Cardiac muscle cell (in vitro differentiated cells and primary cell): ENCODE data around the gene NNT. TPM values are rescaled to one million over a fixed set of nuclear protein-coding genes. Genes with fewer than 3 reads are reported as not detected.

Experiments
- DNase-seq, 2 donors: peaks; one replicate each; pipeline versions ENCODE4 v3.0.0 to v3.0.0-alpha.2; 2010 to 2017; ENCODE audit warnings: low read depth in 1 of 2, low spot score in 1 of 2
- H3K27ac ChIP-seq: fragments of 200-600 bp; sonication (generic); 2 replicates; pipeline ENCODE4 v1.5.1; 2016
- H3K27me3 ChIP-seq: fragments of 200-600 bp; sonication (generic); 2 replicates; pipeline ENCODE4 v1.6.0; 2016; ENCODE audit warnings: control low read depth
- H3K36me3 ChIP-seq: fragments of 200-600 bp; sonication (generic); 2 replicates; pipeline ENCODE4 v1.5.1; 2016; ENCODE audit warnings: control low read depth
- H3K4me1 ChIP-seq: fragments of 200-600 bp; sonication (generic); 2 replicates; pipeline ENCODE4 v1.8.1; 2017; ENCODE audit warnings: low read depth, mild to moderate bottlenecking, mixed run types
- H3K4me3 ChIP-seq: fragments of 200-600 bp; sonication (generic); 2 replicates; pipeline ENCODE4 v1.5.1; 2016; ENCODE audit warnings: mild to moderate bottlenecking
- H3K9me3 ChIP-seq: fragments of 200-600 bp; sonication (generic); 2 replicates; pipeline ENCODE4 v1.5.1; 2017; ENCODE audit warnings: low read depth, mild to moderate bottlenecking, control low read depth
- CTCF ChIP-seq: IDR thresholded peaks from 2 replicates; pipeline ENCODE4 v1.5.1; 2012; ENCODE audit warnings: low read depth, mild to moderate bottlenecking, low read length
- polyA plus RNA-seq: library from polyadenylated mRNA; unstranded; fragments of >200 nt; fragmentation: Nextera tagmentation; extraction: Ambion mirVana; gene quantifications from 2 replicates; pipeline ENCODE4 v1.2.1, GENCODE V29; 2016
- total RNA-seq: library from RNA; depleted of rRNA; stranded (reverse); fragments of >200 nt; gene quantifications from 2 replicates; pipeline ENCODE4 v1.2.3, GENCODE V29; 2016

NNT gene
- total and polyA plus RNA-seq, 2 experiments from 2014 or later = 103 to 123 TPM

DNA sequence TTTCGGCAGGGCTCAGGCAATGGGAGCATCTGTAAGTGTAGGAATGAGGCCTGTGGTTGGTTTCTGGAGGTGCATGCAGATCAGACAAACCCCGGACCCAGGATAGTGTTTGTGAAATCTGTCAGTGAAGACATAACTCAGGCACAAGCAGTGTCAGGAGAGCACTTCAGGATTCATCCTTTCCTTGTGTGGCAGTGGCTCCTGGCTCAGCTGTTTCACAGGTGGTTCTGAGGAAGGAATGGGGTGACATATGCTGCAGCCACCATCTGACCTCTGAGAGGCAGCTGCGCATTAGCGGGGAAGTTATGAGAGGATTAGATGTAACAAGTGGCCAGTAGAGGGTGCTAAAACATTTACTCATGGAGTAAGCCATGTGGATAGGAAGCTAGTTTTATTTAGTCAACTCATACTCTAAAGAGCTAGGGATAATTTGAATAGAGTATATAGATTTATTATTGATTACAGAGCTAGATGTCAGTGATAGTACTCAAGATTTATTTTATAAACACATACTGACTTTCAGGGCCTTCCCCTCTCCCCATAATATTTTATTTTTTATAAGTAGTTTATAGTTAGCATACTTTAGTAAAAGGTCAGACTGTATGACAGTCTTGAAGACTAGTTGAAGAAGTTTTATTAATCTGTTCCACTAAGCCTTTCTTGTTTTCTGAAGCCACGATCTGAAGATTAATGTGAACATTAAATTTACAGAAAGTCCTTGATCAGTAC is 28.4 kb downstream of the NNT start:
- Histone ChIP-seq H3K36me3 (peaks cover 21% of the 10 kb centered on the region), H3K9me3 (no peaks in the 10 kb centered on the region), H3K4me1 (no peaks in the 10 kb centered on the region), H3K4me3 (no peak overlapping the region), H3K27me3 (no peaks in the 10 kb centered on the region), H3K27ac (peak overlapping the region; percentile 60)
- peak; percentile 84 to 94 for DNase-seq
- peak; percentile 63 for TF ChIP-seq CTCF

DNA sequence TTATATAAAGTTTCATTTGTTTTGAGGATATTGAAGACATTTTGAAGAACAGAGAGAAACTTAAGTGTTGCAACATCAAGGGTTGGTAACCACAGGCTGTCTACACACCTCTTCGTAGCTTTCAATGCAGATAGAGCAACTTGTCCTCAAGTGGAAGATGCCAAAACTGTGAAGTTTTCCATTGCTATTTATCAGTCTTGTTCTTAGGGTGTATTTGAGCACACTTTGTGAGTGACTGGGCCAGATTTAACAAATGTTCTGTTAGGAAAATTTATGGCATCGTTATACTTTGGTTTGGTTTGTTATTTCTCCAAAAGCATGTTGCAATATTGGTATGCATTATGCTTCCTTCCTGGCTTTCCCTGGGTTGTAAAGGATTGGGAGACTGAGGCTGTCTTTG is 31.6 kb downstream of the NNT start:
- Histone ChIP-seq H3K4me3 (no peak overlapping the region), H3K4me1 (no peaks in the 10 kb centered on the region), H3K27me3 (no peaks in the 10 kb centered on the region), H3K9me3 (no peaks in the 10 kb centered on the region), H3K27ac (no peak overlapping the region), H3K36me3 (peaks cover 18% of the 10 kb centered on the region)
- no peak for DNase-seq
- no peak for TF ChIP-seq CTCF

DNA sequence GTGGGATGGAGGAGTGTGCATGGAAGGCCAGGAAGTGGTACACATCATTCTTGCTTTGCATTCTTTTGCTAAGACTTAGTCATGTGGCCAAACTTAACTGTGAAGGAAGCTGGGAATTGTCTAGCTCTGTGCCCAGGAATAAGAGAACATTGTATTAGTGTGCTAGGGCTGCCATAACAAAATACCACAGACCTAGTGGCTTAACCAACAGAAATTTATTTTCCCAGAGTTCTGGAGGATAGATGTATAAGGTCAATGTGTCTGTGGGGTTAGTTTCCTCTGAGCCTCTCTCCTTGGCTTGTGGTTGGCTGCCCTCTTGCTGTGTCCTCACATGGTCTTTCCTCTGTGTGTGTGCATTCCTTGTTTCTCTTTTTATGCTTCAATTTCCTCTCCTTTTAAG is 32.4 kb downstream of the NNT start:
- no peaks in the 10 kb centered on the region for H3K9me3 ChIP-seq
- H3K27ac ChIP-seq = no peak overlapping the region
- TF ChIP-seq CTCF = no peak
- H3K4me3 ChIP-seq = no peak overlapping the region
- no peaks in the 10 kb centered on the region for H3K4me1 ChIP-seq
- peaks cover 15% of the 10 kb centered on the region for H3K36me3 ChIP-seq
- DNase-seq = no peak
- H3K27me3 ChIP-seq = no peaks in the 10 kb centered on the region

DNA sequence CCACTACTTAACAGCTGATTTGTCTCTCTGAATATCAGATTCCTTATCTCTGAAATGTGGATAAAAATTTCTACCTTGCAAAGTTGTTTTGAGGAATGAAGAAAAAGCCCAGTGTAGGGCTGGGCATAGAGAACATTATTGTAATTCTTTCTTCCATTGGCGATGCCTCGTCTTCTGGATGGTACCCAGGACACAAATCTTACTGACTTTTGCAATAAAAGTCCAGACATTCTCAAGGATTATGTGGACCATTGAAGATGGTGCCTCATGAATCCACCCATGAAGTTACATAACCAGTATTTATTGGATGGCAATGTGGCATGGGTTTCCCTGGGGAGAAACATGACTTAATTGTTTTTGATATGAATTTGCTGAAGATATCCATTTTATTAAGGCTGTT is 33.1 kb downstream of the NNT start:
- Histone ChIP-seq H3K9me3 (no peaks in the 10 kb centered on the region), H3K4me1 (no peaks in the 10 kb centered on the region), H3K27ac (no peak overlapping the region), H3K4me3 (no peak overlapping the region), H3K27me3 (no peaks in the 10 kb centered on the region), H3K36me3 (peaks cover 15% of the 10 kb centered on the region)
- DNase-seq = no peak
- TF ChIP-seq CTCF = no peak

DNA sequence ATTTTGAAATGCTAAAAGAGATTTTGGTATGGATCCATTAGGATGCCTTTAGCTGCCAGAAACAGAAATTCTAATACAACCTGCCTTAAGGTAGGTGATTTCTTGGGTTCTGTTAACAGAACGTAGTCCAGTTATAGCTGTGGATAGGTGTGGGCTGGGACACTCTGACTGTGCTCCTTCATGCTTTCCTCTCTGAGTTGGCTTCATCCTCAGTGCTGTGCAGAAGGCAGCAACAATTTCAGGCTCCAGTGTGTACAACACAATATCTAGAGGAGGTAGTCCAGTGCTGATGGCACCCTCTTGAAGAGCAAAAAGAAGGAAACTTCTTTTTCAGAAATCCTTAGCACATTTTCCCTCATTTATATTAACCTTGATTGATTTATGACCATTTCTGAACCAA is 34.4 kb downstream of the NNT start:
- no peak for TF ChIP-seq CTCF
- Histone ChIP-seq H3K4me3 (no peak overlapping the region), H3K9me3 (no peaks in the 10 kb centered on the region), H3K27ac (no peak overlapping the region), H3K4me1 (no peaks in the 10 kb centered on the region), H3K36me3 (peaks cover 15% of the 10 kb centered on the region), H3K27me3 (no peaks in the 10 kb centered on the region)
- no peak for DNase-seq
